ENCODE data around the gene THAP11. TPM values are rescaled to one million over a fixed set of nuclear protein-coding genes. Genes with fewer than 3 reads are reported as not detected.
A peak's percentile ranks its signal among the peaks of the same experiment; 100 is the strongest.

THAP11 gene
- total and polyA plus RNA-seq, 2 of the 13 experiments (the other 11 are each of a cell fraction or from before 2014, with no cell fraction given), result 44.2 to 53.4 TPM

- TF ChIP-seq ZNF709 (CRISPR knock-in tag; IDR thresholded peaks at IDR 0.05) (no peak), NR2F1 (CRISPR knock-in tag; IDR thresholded peaks at IDR 0.05) (peak in 1 of 2 experiments; percentile 6; a peak in 1 of 4 replicates), ETV5 (CRISPR knock-in tag; IDR thresholded peaks at IDR 0.05; ENCODE audit: borderline replicate concordance) (no peak), HNRNPK (IDR thresholded peaks at IDR 0.05; ENCODE audit: low read depth, low read length, poor library complexity, severe bottlenecking) (no peak), ZBTB34 (CRISPR knock-in tag; IDR thresholded peaks at IDR 0.05) (0 out of 2 replicates have a peak, but pooled peaks have one; percentile 76), TOE1 (CRISPR knock-in tag; IDR thresholded peaks at IDR 0.05) (no peak), ATRX (CRISPR knock-in tag; IDR thresholded peaks at IDR 0.05; ENCODE audit: borderline replicate concordance) (0 out of 2 replicates have a peak, but pooled peaks have one; percentile 31), ZNF143 (CRISPR knock-in tag; IDR thresholded peaks at IDR 0.05) (no peak), ZNF292 (CRISPR knock-in tag; IDR thresholded peaks at IDR 0.05; ENCODE audit: borderline replicate concordance, low read depth) (0 out of 2 replicates have a peak, but pooled peaks have one; percentile 36), ZSCAN20 (CRISPR knock-in tag; IDR thresholded peaks at IDR 0.05; ENCODE audit: borderline replicate concordance) (no peak; the same call in 1 of the 2 replicates), ELK4 (CRISPR knock-in tag; IDR thresholded peaks at IDR 0.05; ENCODE audit: borderline replicate concordance) (no peak), POLR2A (IDR thresholded peaks at IDR 0.05; ENCODE audit: insufficient read depth in 1 of 2, low read depth in 2 of 2, low read length in 2 of 2) (no peak), ATM (IDR thresholded peaks at IDR 0.05; ENCODE audit: borderline replicate concordance) (no peak), SNAPC2 (CRISPR knock-in tag; IDR thresholded peaks at IDR 0.05) (0 out of 2 replicates have a peak, but pooled peaks have one; percentile 67), MTA1 (CRISPR knock-in tag; IDR thresholded peaks at IDR 0.05; ENCODE audit: borderline replicate concordance) (0 out of 2 replicates have a peak, but pooled peaks have one; percentile 45), ZNF263 (CRISPR knock-in tag; IDR thresholded peaks at IDR 0.05) (peak; percentile 48; the same call in 1 of the 2 replicates), SCMH1 (CRISPR knock-in tag; IDR thresholded peaks at IDR 0.05; ENCODE audit: borderline replicate concordance) (no peak), ZNF232 (CRISPR knock-in tag; IDR thresholded peaks at IDR 0.05; ENCODE audit: borderline replicate concordance) (0 out of 2 replicates have a peak, but pooled peaks have one; percentile 23), ZNF234 (CRISPR knock-in tag; conservative IDR thresholded peaks at IDR 0.05) (no peak), ZNF362 (CRISPR knock-in tag; IDR thresholded peaks at IDR 0.05; ENCODE audit: borderline replicate concordance) (no peak), CAMTA2 (CRISPR knock-in tag; IDR thresholded peaks at IDR 0.05; ENCODE audit: borderline replicate concordance) (no peak), ARNTL (CRISPR knock-in tag; IDR thresholded peaks at IDR 0.05) (peak; percentile 23; the same call in 1 of the 2 replicates), JUND (CRISPR knock-in tag; IDR thresholded peaks at IDR 0.05) (no peak), PHB2 (IDR thresholded peaks at IDR 0.05; ENCODE audit: partially characterized antibody) (no peak), SAP130 (CRISPR knock-in tag; IDR thresholded peaks at IDR 0.05; ENCODE audit: low read depth) (peak; percentile 3; the same call in 1 of the 2 replicates), GLMP (CRISPR knock-in tag; IDR thresholded peaks at IDR 0.05; ENCODE audit: borderline replicate concordance) (no peak)
Measured at GRCh38 chr16:67807148-67807682, 34.9 kb upstream of the THAP11 start (continued).

Data from HepG2 (cell line).